Muscle layer of colon (tissue), 2 donors: ENCODE results near the gene ABCA8.

Experiments
- H3K27ac ChIP-seq: one replicate; pipeline ENCODE4 v1.7.0; 2013; ENCODE audit warnings: low read depth, mild to moderate bottlenecking, low read length, moderate library complexity
- H3K27me3 ChIP-seq, 2 donors: one replicate each; pipeline ENCODE4 v1.7.0; 2013; ENCODE audit warnings: low read length in 2 of 2, mild to moderate bottlenecking in 2 of 2; ENCODE audit not compliant: insufficient read depth in 2 of 2, control insufficient read depth in 1 of 2
- H3K36me3 ChIP-seq: one replicate; pipeline ENCODE4 v1.7.0; 2013; ENCODE audit warnings: mild to moderate bottlenecking, low read length; ENCODE audit not compliant: insufficient read depth
- H3K4me1 ChIP-seq: one replicate; pipeline ENCODE4 v1.7.0; 2013; ENCODE audit warnings: mild to moderate bottlenecking, low read length; ENCODE audit not compliant: insufficient read depth
- H3K4me3 ChIP-seq, 2 donors: one replicate each; pipeline ENCODE4 v1.7.0; 2013; ENCODE audit warnings: low read length in 2 of 2, low read depth in 1 of 2, mild to moderate bottlenecking in 1 of 2, moderate library complexity in 1 of 2
- H3K9ac ChIP-seq: one replicate; pipeline ENCODE4 v1.7.0; 2013; ENCODE audit warnings: low read length
- H3K9me3 ChIP-seq: one replicate; pipeline ENCODE4 v1.7.0; 2013; ENCODE audit warnings: mild to moderate bottlenecking, low read length
- donor health status: abdominal sarcoma.
- donor health status: Adenocarcinoma of cecum.

The ABCA8 gene

DNA sequence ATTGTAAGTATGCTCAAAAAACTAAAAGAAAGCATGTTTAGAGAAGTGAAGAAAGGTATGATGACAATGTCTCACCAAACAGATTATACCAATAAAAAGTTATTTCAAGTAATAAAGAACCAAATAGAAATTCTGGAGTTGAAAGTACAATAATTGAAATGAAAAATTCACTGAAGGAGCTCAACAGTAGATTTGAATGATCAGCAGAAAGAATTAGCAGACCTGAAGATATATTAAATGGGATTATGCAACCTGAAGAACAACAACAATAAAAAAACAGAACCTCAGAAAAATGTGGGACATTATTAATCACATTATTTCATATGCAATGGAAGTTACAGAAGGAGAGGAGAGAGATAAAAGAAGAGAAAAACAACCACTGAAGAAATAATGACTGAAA lies 57.6 kb downstream of the ABCA8 start:
- Histone ChIP-seq H3K9ac (no peak overlapping the region), H3K4me3 (no peak overlapping the region), H3K9me3 (no peaks in the 10 kb centered on the region), H3K27me3 (no peaks in the 10 kb centered on the region), H3K36me3 (no peaks in the 10 kb centered on the region), H3K27ac (no peak overlapping the region), H3K4me1 (no peaks in the 10 kb centered on the region)

DNA sequence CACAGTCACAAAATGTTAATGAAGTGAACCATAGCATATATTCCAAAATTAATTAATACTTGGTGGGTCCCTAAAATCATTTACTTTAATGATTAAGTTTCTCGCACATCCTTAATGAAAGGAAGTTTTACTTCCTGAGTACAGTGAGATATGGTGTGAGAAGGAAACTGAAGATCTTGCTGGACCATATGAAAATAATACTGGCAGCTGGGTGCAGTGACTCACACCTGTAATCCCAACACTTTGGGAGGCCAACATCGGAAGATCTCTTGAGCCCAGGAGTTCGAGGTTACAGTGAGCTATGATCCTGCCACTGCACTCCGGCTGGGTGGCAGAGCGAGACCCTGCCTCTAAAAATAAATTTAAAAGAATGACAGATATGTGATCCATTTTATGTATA lies 62.5 kb downstream of the ABCA8 start:
- no peak overlapping the region for H3K9ac ChIP-seq
- no peaks in the 10 kb centered on the region for H3K4me1 ChIP-seq
- H3K4me3 ChIP-seq, result no peak overlapping the region
- no peaks in the 10 kb centered on the region for H3K27me3 ChIP-seq
- H3K36me3 ChIP-seq, result no peaks in the 10 kb centered on the region
- no peaks in the 10 kb centered on the region for H3K9me3 ChIP-seq
- H3K27ac ChIP-seq, result no peak overlapping the region

GRCh38 chr17:68892193-68892592 lies 63.0 kb downstream of the ABCA8 start:
- Histone ChIP-seq H3K27me3 (no peaks in the 10 kb centered on the region), H3K9ac (no peak overlapping the region), H3K4me1 (no peaks in the 10 kb centered on the region), H3K9me3 (no peaks in the 10 kb centered on the region), H3K36me3 (no peaks in the 10 kb centered on the region), H3K27ac (no peak overlapping the region), H3K4me3 (no peak overlapping the region)

GRCh38 chr17:68886401-68886800 lies 68.8 kb downstream of the ABCA8 start:
- Histone ChIP-seq H3K9me3 (no peaks in the 10 kb centered on the region), H3K4me3 (no peak overlapping the region), H3K9ac (no peak overlapping the region), H3K4me1 (no peaks in the 10 kb centered on the region), H3K36me3 (no peaks in the 10 kb centered on the region), H3K27me3 (no peaks in the 10 kb centered on the region), H3K27ac (no peak overlapping the region)

DNA sequence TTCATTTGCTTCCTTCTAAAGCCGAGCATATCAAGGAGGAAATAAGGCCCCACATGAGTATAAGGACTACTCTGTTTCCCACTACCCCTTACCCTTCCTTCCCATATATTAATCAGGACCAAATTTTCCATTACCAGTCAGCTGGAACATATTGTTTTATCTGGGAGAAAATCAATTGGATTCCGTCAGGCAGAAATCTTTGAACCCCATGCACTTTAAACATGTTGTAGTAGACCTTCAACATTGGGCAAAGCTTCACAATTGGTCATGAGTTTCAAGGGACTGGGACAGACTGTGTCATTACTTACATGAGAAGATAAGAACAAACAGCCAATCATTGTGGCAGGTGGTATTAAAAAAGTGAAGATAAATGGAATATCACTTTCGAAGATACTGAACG lies 70.3 kb downstream of the ABCA8 start:
- no peak overlapping the region for H3K4me3 ChIP-seq
- no peaks in the 10 kb centered on the region for H3K27me3 ChIP-seq
- no peaks in the 10 kb centered on the region for H3K9me3 ChIP-seq
- H3K4me1 ChIP-seq, result no peaks in the 10 kb centered on the region
- no peak overlapping the region for H3K27ac ChIP-seq
- no peak overlapping the region for H3K9ac ChIP-seq
- no peaks in the 10 kb centered on the region for H3K36me3 ChIP-seq

GRCh38 chr17:68878226-68878885 lies 76.8 kb downstream of the ABCA8 start:
- Histone ChIP-seq H3K9ac (no peak overlapping the region), H3K4me3 (no peak overlapping the region), H3K9me3 (no peaks in the 10 kb centered on the region), H3K36me3 (no peaks in the 10 kb centered on the region), H3K27ac (no peak overlapping the region), H3K27me3 (no peaks in the 10 kb centered on the region), H3K4me1 (no peaks in the 10 kb centered on the region)

GRCh38 chr17:68871447-68871846 lies 83.7 kb downstream of the ABCA8 start:
- Histone ChIP-seq H3K9me3 (no peaks in the 10 kb centered on the region), H3K4me3 (no peak overlapping the region), H3K36me3 (no peaks in the 10 kb centered on the region), H3K27me3 (no peaks in the 10 kb centered on the region), H3K27ac (no peak overlapping the region), H3K9ac (no peak overlapping the region), H3K4me1 (peaks cover 5% of the 10 kb centered on the region)

DNA sequence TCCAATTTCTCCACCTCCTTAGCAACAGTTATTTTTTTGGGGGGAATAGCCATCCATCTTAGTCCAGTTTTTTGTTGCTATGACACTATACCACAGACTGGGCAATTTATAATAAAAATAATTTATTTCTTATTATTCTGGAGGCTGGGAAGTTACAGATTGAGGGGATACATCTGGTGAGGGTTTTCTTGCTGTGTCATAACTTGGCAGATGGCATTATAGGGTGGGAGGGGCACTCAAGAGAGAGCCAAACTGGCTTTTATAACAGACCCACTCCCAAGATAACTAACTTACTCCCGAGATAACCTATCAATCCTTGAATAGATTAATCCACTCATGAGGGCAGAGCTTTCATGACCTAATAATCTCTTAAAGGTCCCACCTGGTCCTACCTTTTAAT lies 84.2 kb downstream of the ABCA8 start:
- Histone ChIP-seq H3K4me1 (peaks cover 5% of the 10 kb centered on the region), H3K27ac (no peak overlapping the region), H3K36me3 (no peaks in the 10 kb centered on the region), H3K9me3 (no peaks in the 10 kb centered on the region), H3K9ac (no peak overlapping the region), H3K4me3 (no peak overlapping the region), H3K27me3 (no peaks in the 10 kb centered on the region)

- no peaks in the 10 kb centered on the region for H3K27me3 ChIP-seq
- no peak overlapping the region for H3K9ac ChIP-seq
- H3K27ac ChIP-seq, result no peak overlapping the region
- peaks cover 5% of the 10 kb centered on the region for H3K4me1 ChIP-seq
- no peaks in the 10 kb centered on the region for H3K36me3 ChIP-seq
- no peaks in the 10 kb centered on the region for H3K9me3 ChIP-seq
- no peak overlapping the region for H3K4me3 ChIP-seq
Observed at GRCh38 chr17:68870161-68870826, 84.9 kb downstream of the ABCA8 start.

DNA sequence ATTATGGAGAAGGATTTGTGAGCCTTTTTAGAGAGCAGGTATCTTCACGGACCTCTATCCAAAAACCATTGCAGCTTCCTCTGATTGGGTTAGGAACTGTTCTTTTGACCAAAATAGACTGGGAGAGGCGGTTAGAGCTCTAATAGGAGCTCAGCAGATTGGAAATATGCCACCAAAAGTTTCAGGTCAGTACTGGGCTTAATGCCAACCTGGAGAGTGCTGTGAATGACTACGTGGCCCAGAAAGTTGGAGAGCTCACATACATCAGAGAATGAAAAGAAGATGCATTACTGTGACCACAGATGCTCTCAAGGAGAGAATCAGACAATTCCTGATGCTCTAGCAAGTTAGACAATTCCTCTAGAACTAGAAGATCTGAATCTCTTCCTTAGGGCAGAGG lies 86.5 kb downstream of the ABCA8 start:
- H3K27me3 ChIP-seq, result no peaks in the 10 kb centered on the region
- peaks cover 5% of the 10 kb centered on the region for H3K4me1 ChIP-seq
- H3K9me3 ChIP-seq, result no peaks in the 10 kb centered on the region
- H3K36me3 ChIP-seq, result no peaks in the 10 kb centered on the region
- no peak overlapping the region for H3K27ac ChIP-seq
- no peak overlapping the region for H3K4me3 ChIP-seq
- no peak overlapping the region for H3K9ac ChIP-seq

DNA sequence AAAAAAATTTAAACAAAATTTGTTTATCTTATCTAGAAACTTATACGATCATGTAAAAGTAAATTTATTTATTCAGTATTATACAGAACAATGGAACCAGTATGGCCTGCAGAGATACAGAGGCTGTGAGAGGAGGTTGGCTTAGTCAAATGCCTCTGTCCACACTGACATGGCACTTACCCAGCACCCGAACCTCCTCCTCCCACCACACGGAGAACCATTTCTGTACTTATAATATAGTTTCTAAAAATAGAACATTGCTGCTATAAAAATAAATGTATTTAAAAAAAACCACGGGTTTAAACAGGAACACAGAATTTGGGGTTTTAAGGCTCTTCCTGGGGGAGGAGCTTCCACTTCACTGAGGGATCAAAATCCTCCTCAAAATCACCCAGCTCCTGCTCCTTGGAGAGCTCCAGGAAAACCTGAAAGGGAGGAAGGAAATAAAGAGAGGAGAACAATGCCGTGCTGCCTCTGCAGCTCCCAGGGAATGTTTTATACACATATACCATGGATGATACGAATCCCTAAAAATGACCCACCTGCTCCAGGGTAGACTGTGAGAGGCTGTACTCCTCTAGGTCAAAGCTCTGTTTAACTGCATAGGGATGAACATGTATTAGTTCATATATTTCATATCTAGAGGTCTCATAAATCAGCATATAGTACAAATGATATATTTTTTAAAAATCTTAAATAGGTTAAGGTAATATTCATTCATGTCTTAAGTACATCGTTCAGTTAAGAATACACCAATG lies 87.3 kb downstream of the ABCA8 start:
- Histone ChIP-seq H3K4me1 (peaks cover 5% of the 10 kb centered on the region), H3K27ac (no peak overlapping the region), H3K36me3 (no peaks in the 10 kb centered on the region), H3K9ac (no peak overlapping the region), H3K4me3 (no peak overlapping the region), H3K9me3 (no peaks in the 10 kb centered on the region), H3K27me3 (no peaks in the 10 kb centered on the region)
